Spleen (tissue), 11 donors: ENCODE results near the gene ZBTB34. TPM values are rescaled to one million over a fixed set of nuclear protein-coding genes. Genes with fewer than 3 reads are reported as not detected.

Experiments used
- DNase-seq: peaks from one replicate; pipeline ENCODE4 v3.0.0-alpha.2; 2020
- H3K27ac ChIP-seq, 8 donors: fragments of 200-600 bp; sonication (generic) in 7 of 8; 1 replicate in 4 of 8; 2 replicates in 4 of 8; pipeline versions ENCODE4 v1.5.0 to v1.8.0; 2016 to 2021; ENCODE audit warnings: inconsistent platforms in 4 of 8, mild to moderate bottlenecking in 4 of 8, moderate library complexity in 1 of 8
- H3K27me3 ChIP-seq, 7 donors: fragments of 200-600 bp; sonication (generic) in 6 of 7; replicated peaks in 1 of 7; 1 replicate in 4 of 7; 2 replicates in 3 of 7; pipeline versions ENCODE4 v1.5.0 to v1.8.0; 2016 to 2021; ENCODE audit warnings: inconsistent platforms in 3 of 7, mild to moderate bottlenecking in 1 of 7
- H3K36me3 ChIP-seq, 6 donors: fragments of 200-600 bp; sonication (generic) in 5 of 6; 1 replicate in 4 of 6; 2 replicates in 2 of 6; pipeline versions ENCODE4 v1.5.0 to v1.8.0; 2016 to 2021; ENCODE audit warnings: inconsistent platforms in 2 of 6
- H3K4me1 ChIP-seq, 6 donors: fragments of 200-600 bp; sonication (generic) in 5 of 6; 1 replicate in 3 of 6; 2 replicates in 3 of 6; pipeline versions ENCODE4 v1.5.0 to v1.8.0; 2016 to 2021; ENCODE audit warnings: inconsistent platforms in 3 of 6
- H3K4me3 ChIP-seq, 8 donors: fragments of 200-600 bp; sonication (generic) in 7 of 8; 1 replicate in 4 of 8; 2 replicates in 4 of 8; pipeline versions ENCODE4 v1.5.0 to v1.8.0; 2016 to 2021; ENCODE audit warnings: inconsistent platforms in 4 of 8, mild to moderate bottlenecking in 4 of 8, moderate library complexity in 2 of 8
- H3K9me3 ChIP-seq, 8 donors: fragments of 200-600 bp; sonication (generic) in 7 of 8; 1 replicate in 4 of 8; 2 replicates in 4 of 8; pipeline versions ENCODE4 v1.5.0 to v1.8.0; 2016 to 2021; ENCODE audit warnings: inconsistent platforms in 4 of 8
- CTCF ChIP-seq, 11 experiments: fragments of 200-600 bp in 7 of 11; fragments of 450-650 bp in 4 of 11; sonication (generic) in 4 of 11; IDR thresholded peaks in 8 of 11; conservative IDR thresholded peaks in 3 of 11; 1 replicate in 7 of 11; 2 replicates in 4 of 11; pipeline versions ENCODE4 v1.4.0 to v1.8.0; 2016 to 2021; ENCODE audit warnings: antibody characterized with exemption in 11 of 11, inconsistent platforms in 4 of 11, mild to moderate bottlenecking in 1 of 11
- POLR2A ChIP-seq, 3 donors: fragments of 450-650 bp; IDR thresholded peaks; one replicate each; pipeline ENCODE4 v1.5.1; 2017; ENCODE audit warnings: antibody characterized with exemption in 3 of 3, mild to moderate bottlenecking in 1 of 3
- POLR2AphosphoS5 ChIP-seq, 3 donors: sonication (generic); formaldehyde crosslinking; IDR thresholded peaks; one replicate each; pipeline ENCODE4 v1.5.1; 2017; ENCODE audit warnings: antibody characterized with exemption in 3 of 3
- WGBS, 5 donors: extraction: QIAGEN DNeasy Blood & Tissue Kit in 3 of 5; methylation state at CpG; one replicate each; pipeline versions ENCODE4 v1.1.5 to v1.1.7; 2013 to 2018; 5-methylcytosine and 5-hydroxymethylcytosine counted together
- intact Hi-C: fragments of 100-400 bp; cut with DNase I; formaldehyde crosslinking; loops from one replicate; pipeline ENCODE4 v1.15.0; 2023; ENCODE audit warnings: low total_unique reads
- polyA plus RNA-seq, 3 donors: library from polyadenylated mRNA; stranded (reverse); fragments of 200-250 nt; gene quantifications; one replicate each; pipeline ENCODE4 v1.2.1, GENCODE V29; 2013
- total RNA-seq, 7 donors: library from RNA; depleted of rRNA in 3 of 7; stranded (reverse); fragments of >200 nt in 3 of 7; fragmentation: NEBNext Ultra II Directional in 4 of 7; extraction: Animal tissue kit (Norgen Biotek cat#: 25700) in 4 of 7; gene quantifications; one replicate each; pipeline versions ENCODE4 v1.1.0 to v1.2.1, GENCODE V29; 2016 to 2021
- donor health status: healthy with polysubstance abuse.
- donor health status: DM: no; HTN: no; CAD: no; lungs with moderate emphysema.
- donor health status: DM: no; HTN: no; CAD: no.
- donor health status: Bipolar disorder and iron deficiency.
- donor health status: healthy.
- donor health status: DM: no; HTN: no; CAD: no.
- donor health status: DM: yes; HTN: yes; CAD: no.

Gene ZBTB34
- total and polyA plus RNA-seq, 10 donors: 2.1 to 28.9 (median 15.1) TPM

GRCh38 chr9:126934441-126934840, 74.0 kb downstream of the ZBTB34 start:
- H3K27me3 ChIP-seq: no peaks in the 10 kb centered on the region
- no peak for TF ChIP-seq POLR2AphosphoS5 (IDR thresholded peaks at IDR 0.05)
- no peak for TF ChIP-seq CTCF (IDR thresholded peaks at IDR 0.05 in 8 of 11, conservative IDR thresholded peaks at IDR 0.05 in 3 of 11)
- TF ChIP-seq POLR2A (IDR thresholded peaks at IDR 0.05): no peak
- H3K4me3 ChIP-seq: no peak overlapping the region
- intact Hi-C loops: no loop called here
- 77 to 88% (median 80%) methylated on average over 8 of the region's 8 CpGs for WGBS, 5 donors
- no peaks in the 10 kb centered on the region for H3K36me3 ChIP-seq
- peaks cover 0 to 5% (median 0%) of the 10 kb centered on the region in 8 donors for H3K9me3 ChIP-seq
- H3K27ac ChIP-seq: no peak overlapping the region
- DNase-seq: no peak
- H3K4me1 ChIP-seq: no peaks in the 10 kb centered on the region

Other genes with a start within 250 kb of the ZBTB34 start
- under 1 TPM in 1 of 7 donors, not detected in 6; 0.25 TPM for gene LMX1B, start 246.7 kb upstream of the ZBTB34 start, total RNA-seq
- under 1 TPM in 1 of 3 donors, not detected in 2; 0.02 TPM for gene LMX1B, start 246.7 kb upstream of the ZBTB34 start, polyA plus RNA-seq
- gene ZBTB43, start 55.6 kb upstream of the ZBTB34 start, total RNA-seq: 10 to 100 TPM; 10.3 to 19.2 (median 16.0) TPM
- 1 to 10 TPM; 1.4 to 2.5 (median 2.3) TPM for gene ZBTB43, start 55.6 kb upstream of the ZBTB34 start, polyA plus RNA-seq
- gene RALGPS1, start 54.1 kb downstream of the ZBTB34 start, total RNA-seq: 10 to 100 TPM; 11.0 to 27.3 (median 17.1) TPM
- gene RALGPS1, start 54.1 kb downstream of the ZBTB34 start, polyA plus RNA-seq: 1 to 10 TPM; 2.5 to 4.9 (median 3.0) TPM